Measurements from ENCODE around the gene LMNB1. TPM values are rescaled to one million over a fixed set of nuclear protein-coding genes. Genes with fewer than 3 reads are reported as not detected.
A peak's percentile ranks its signal among the peaks of the same experiment; 100 is the strongest.
"Not testable (repeated sequence)": the region's sequence is repeated elsewhere in the genome, so short reads cannot be mapped to it uniquely, and the experiment has no call there.

Gene LMNB1
- total RNA-seq, 1 donor from 2014 or later = 37.5 TPM

- DNase-seq = no peak
Measured at GRCh38 chr5:126830061-126830460, 53.1 kb downstream of the LMNB1 start.

- DNase-seq = no peak
Measured at GRCh38 chr5:126831156-126831555, 54.2 kb downstream of the LMNB1 start.

GRCh38 chr5:126836778-126837177 lies 59.8 kb downstream of the LMNB1 start:
- no peak for DNase-seq

DNA sequence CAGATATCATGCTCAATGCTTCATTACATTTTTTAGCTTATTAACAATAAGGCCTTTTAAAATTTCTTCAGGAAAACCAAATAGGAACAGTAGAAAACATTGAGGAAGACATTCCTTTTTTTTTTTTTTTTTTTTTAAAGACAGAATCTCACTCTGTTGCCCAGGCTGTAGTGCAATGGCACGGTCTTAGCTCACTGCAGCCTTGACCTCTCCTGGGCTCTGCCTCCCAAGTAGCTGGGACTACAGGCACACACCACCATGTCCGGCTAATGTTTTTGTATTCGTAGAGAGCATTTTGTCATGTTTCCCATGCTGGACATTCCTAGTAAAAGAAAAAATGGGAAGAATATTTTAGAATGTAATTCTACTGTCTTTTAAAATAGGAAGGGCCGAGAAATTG lies 60.3 kb downstream of the LMNB1 start:
- DNase-seq = no peak

DNA sequence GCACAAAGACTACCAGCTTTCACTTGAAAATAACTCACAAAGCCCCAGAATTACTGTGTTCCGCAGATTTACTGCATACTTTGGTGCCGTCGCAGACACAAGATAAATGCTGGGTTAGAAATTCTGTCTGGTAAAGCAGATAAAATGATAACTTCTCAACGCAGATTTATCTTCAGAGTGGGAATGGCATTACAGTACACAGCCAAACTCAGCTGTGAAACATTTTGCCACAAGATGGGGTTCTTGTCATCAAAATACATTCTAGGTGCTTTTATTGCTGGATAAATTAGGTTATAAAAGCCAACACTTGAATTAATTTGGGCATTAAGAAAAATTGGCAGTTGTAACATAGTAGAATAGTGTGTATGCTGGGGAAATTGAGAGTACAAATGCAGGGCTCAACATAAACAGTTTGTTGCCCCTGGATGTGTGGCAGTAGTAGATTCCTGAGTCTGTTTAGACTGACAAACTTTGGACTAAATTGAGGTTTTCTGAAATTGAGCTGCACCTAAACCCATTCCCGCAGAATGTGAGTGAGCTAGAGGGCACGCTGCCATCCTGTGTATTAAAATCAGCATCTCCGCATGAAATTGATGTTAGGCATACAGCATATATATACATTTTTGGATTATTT lies 61.1 kb downstream of the LMNB1 start:
- DNase-seq = no peak

DNA sequence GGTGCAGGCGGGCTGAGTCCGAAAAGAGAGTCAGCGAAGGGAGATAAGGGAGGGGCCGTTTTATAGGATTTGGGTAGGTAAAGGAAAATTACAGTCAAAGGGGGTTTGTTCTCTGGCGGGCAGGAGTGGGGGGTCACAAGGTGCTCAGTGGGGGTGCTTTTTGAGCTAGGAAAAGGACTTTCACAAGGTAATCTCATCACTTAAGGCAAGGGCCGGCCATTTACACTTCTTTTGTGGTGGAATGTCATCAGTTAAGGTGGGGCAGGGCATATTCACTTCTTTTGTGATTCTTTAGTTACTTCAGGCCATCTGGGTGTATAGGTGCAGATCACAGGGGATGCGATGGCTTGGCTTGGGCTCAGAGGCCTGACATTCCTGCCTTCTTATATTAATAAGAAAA lies 62.5 kb downstream of the LMNB1 start:
- DNase-seq = not testable (repeated sequence)

DNA sequence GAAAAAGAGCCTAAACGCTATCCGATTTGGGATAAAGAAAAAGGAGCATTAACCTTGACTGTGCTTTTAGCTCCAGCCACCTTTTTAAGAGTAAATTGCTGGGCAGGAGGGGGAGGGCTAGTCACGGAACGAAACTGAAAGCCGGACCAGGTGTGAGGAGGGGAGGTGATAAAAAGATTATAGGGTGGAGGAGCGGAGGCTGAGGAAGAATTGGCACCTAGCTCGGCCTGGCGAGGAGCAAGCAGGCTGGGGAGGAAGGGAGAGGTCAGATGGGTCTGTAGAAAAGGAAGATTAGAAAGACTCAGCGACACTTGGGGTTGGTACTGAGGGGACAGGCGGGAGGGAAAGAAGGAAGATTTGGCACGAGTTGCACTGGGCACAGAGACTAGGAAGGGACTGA lies 66.4 kb downstream of the LMNB1 start:
- not testable (repeated sequence) for DNase-seq

DNA sequence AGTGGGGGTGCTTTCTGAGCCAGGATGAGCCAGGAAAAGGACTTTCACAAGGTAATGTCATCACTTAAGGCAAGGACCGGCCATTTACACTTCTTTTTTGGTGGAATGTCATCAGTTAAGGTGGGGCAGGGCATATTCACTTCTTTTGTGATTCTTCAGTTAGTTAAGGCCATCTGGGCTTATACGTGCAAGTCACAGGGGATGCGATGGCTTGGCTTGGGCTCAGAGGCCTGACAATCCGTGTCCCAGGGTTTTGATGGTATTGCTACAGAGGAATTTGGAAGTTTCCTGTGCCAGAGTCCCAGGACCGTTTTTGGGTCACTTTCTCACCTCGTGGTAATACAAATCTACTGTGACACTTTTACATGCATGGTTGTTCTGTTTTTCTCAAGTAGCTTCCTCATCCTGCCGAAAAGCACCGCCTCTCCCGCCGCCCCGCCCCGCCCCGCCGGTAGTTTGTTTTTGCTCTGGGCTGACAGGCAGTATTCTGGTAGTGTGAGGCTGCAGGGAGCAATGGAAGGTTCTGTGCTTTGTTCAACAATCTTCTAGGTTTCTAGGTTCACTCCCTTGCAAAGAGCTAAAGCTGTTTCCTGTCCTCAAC lies 68.6 kb downstream of the LMNB1 start:
- not testable (repeated sequence) for DNase-seq

- DNase-seq = no peak
Measured at GRCh38 chr5:126846344-126846743, 69.4 kb downstream of the LMNB1 start.

- DNase-seq = no peak
Measured at GRCh38 chr5:126846744-126847455, 70.0 kb downstream of the LMNB1 start.

DNA sequence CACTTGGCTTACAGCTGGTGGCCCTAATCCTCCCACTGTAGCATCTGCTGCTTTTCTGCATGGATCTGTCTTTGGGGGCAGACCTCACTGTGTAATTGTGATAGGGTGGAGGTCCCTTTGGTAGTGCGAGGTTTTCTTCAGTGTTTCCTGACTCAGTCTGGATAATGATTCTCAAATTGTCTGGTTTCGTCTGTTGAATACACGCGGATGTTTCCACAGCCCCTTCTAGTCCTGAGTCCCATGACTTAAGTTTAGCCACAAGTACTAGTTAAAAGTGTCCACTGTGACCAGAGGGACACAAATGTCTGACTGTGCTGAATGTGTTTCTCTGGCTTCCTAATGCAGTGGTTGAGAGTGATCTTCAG lies 70.5 kb downstream of the LMNB1 start:
- DNase-seq = no peak

GRCh38 chr5:126847826-126848251 lies 70.9 kb downstream of the LMNB1 start:
- DNase-seq = no peak

- DNase-seq = no peak
Measured at GRCh38 chr5:126848253-126848652, 71.3 kb downstream of the LMNB1 start.

GRCh38 chr5:126849101-126849678 lies 72.3 kb downstream of the LMNB1 start:
- DNase-seq = no peak

- no peak for DNase-seq
Measured at GRCh38 chr5:126851501-126852011, 74.6 kb downstream of the LMNB1 start.

DNA sequence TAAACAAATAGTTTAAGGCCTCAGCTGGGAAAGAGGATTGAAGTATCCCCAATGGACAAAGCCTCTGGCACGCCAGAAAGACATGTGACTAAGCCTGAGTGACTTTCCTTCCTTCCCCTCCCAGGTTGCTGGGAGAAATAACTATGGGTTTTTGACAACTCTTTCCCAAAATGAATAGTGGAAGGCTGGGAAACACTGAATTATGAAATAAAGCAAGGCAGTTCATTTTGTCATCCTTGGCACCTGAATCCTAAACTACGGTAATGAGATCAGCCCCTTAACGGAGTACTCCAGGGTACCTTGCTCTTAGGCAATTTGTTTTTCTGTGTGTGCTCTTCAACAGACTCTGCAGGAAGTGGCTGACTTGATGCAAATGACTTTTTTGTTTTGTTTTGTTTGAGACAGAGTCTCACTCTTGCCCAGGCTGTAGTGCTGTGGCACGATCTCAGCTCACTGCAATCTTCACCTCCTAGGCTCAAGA lies 75.2 kb downstream of the LMNB1 start:
- DNase-seq = peak; percentile 65

GRCh38 chr5:126852841-126853271 lies 75.9 kb downstream of the LMNB1 start:
- DNase-seq = no peak

GRCh38 chr5:126853541-126854307 lies 76.8 kb downstream of the LMNB1 start:
- DNase-seq = not testable (repeated sequence)

DNA sequence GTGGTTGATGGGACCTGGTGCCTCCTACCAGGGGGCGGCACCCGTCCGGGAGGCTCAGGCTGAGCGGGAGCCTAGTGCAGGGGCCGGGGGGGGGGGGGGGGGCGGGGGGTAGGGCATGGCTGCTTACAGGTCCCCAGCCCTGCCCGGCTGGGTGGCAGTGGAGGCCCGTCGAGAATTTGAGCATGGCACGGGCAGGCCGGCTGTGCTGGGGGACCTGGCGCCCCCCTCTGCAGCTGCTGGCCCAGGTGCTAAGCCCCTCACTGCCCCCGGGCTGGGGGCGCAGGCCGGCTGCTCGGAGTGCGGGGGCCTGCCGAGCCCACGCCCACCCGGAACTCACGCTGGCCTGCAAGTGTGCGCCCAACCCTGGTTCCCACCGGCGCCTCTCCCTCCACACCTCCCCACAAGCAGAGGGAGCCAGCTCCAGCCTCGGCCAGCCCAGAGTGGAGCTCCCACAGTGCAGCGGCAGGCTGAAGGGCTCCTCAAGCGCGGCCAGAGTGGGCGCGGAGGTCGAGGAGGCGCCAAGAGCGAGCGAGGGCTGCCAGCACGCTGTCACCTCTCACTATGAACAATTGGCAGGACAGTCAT lies 77.7 kb downstream of the LMNB1 start:
- DNase-seq = no peak

DNA sequence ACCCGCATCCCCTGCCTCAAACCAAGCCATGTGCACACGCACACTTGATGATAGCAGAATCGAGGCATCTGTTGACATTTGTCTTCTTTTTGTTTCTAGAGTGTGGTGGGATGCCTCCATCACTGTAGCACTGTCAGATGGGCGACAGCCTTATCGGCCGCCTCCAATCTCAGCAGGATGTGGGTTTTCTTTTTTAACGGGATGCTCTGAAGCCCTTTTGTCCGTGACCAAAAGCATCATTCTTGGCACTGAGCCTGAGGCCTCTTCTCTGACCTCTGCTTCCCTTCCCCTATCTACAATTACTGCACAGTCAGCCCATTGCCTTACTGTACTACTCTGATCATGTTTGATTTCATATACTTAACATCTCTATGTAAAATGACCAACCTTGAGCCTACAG lies 78.3 kb downstream of the LMNB1 start:
- no peak for DNase-seq
